Measurements from ENCODE around the gene SGCA.
A peak's percentile ranks its signal among the peaks of the same experiment; 100 is the strongest.

Gene SGCA

DNA sequence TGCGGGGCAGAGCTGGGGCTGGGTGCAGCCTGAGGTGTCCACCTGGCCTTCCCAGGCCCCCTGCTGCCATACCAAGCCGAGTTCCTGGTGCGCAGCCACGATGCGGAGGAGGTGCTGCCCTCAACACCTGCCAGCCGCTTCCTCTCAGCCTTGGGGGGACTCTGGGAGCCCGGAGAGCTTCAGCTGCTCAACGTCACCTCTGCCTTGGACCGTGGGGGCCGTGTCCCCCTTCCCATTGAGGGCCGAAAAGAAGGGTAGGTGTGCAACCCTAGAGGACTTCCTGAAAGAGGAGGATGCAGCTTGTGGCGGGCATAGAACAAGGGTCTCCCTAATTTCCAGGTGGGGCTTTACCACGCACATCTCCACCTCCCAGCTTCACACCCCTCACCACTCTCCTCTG is 2.5 kb downstream of the SGCA start (continued):
- TF ChIP-seq ZNF560 (tag by site-specific recombination; IDR thresholded peaks at IDR 0.05; ENCODE audit: borderline replicate concordance) (no peak), KLF10 (tag by site-specific recombination; IDR thresholded peaks at IDR 0.05) (no peak), KLF8 (tag by site-specific recombination; IDR thresholded peaks at IDR 0.05) (no peak), HOXD13 (CRISPR knock-in tag; IDR thresholded peaks at IDR 0.05; ENCODE audit: borderline replicate concordance) (no peak)
- TF ChIP-seq, protein P1, sequence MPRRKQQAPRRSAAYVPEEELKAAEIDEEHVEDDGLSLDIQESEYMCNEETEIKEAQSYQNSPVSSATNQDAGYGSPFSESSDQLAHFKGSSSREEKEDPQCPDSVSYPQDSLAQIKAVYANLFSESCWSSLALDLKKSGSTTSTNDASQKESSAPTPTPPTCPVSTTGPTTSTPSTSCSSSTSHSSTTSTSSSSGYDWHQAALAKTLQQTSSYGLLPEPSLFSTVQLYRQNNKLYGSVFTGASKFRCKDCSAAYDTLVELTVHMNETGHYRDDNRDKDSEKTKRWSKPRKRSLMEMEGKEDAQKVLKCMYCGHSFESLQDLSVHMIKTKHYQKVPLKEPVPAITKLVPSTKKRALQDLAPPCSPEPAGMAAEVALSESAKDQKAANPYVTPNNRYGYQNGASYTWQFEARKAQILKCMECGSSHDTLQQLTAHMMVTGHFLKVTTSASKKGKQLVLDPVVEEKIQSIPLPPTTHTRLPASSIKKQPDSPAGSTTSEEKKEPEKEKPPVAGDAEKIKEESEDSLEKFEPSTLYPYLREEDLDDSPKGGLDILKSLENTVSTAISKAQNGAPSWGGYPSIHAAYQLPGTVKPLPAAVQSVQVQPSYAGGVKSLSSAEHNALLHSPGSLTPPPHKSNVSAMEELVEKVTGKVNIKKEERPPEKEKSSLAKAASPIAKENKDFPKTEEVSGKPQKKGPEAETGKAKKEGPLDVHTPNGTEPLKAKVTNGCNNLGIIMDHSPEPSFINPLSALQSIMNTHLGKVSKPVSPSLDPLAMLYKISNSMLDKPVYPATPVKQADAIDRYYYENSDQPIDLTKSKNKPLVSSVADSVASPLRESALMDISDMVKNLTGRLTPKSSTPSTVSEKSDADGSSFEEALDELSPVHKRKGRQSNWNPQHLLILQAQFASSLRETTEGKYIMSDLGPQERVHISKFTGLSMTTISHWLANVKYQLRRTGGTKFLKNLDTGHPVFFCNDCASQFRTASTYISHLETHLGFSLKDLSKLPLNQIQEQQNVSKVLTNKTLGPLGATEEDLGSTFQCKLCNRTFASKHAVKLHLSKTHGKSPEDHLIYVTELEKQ (tag by site-specific recombination; IDR thresholded peaks at IDR 0.05; ENCODE audit: borderline replicate concordance): no peak
- TF ChIP-seq, protein P2, sequence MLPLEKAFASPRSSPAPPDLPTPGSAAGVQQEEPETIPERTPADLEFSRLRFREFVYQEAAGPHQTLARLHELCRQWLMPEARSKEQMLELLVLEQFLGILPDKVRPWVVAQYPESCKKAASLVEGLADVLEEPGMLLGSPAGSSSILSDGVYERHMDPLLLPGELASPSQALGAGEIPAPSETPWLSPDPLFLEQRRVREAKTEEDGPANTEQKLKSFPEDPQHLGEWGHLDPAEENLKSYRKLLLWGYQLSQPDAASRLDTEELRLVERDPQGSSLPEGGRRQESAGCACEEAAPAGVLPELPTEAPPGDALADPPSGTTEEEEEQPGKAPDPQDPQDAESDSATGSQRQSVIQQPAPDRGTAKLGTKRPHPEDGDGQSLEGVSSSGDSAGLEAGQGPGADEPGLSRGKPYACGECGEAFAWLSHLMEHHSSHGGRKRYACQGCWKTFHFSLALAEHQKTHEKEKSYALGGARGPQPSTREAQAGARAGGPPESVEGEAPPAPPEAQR (tag by site-specific recombination; IDR thresholded peaks at IDR 0.05): no peak

DNA sequence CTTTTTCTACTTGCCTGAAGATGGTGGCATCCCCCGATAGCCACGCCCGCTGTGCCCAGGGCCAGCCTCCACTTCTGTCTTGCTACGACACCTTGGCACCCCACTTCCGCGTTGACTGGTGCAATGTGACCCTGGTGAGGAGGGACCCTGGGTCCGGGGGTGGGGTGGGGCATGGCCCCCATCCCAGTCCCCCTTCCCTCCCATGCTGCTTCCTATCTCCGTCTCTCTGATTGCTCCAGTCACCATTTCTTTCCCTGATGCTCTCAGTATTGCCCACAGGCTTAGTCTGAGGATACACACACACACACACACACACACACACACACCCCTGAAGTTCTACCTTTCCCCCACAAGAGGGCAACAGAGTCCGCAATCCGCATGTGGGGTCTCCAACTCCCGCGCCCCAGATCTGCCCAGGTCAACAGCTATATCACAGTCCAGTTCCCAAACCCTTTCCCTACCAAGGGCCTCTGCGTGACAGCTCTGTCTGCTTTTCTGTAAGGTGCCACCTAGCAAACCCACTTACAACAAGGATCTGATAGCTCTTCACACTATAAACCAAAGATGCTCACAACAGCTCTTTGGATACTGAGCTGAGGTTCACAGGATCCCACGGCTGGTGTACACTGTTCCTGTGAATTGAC is 3.4 kb downstream of the SGCA start:
- POLR2A ChIA-PET: interaction anchor here (0.6 to 2.7 kb wide), 5 partner anchors 9 to 99 kb away, joined by 3 to 10 read pairs (median 8); no protein-coding TSS in a partner anchor
- Histone ChIP-seq H3K27ac (ENCODE audit: extremely low read depth, low read depth, low read length) (no peak overlapping the region), H3K9me3 (ENCODE audit: control insufficient read depth, insufficient read depth, low read depth, low read length) (no peaks in the 10 kb centered on the region), H3K4me3 (ENCODE audit: low read depth, low read length) (no peak overlapping the region), H3K4me1 (ENCODE audit: control insufficient read depth, insufficient read depth, low read length) (no peaks in the 10 kb centered on the region), H3K36me3 (ENCODE audit: control insufficient read depth in 2 of 2, insufficient read depth in 1 of 2, low read length in 2 of 2) (no peaks in the 10 kb centered on the region)
- CTCF ChIA-PET: interaction anchor here (0.6 to 9.6 kb wide), 44 partner anchors 8 to 528 kb away, joined by 3 to 174 read pairs (median 5); partner anchors contain the start of genes COL1A1, PDK2, PPP1R9B and RSAD1
- no peak for TF ChIP-seq ZNF202 (tag by site-specific recombination; IDR thresholded peaks at IDR 0.05; ENCODE audit: borderline replicate concordance)
- TF ChIP-seq, protein P3, sequence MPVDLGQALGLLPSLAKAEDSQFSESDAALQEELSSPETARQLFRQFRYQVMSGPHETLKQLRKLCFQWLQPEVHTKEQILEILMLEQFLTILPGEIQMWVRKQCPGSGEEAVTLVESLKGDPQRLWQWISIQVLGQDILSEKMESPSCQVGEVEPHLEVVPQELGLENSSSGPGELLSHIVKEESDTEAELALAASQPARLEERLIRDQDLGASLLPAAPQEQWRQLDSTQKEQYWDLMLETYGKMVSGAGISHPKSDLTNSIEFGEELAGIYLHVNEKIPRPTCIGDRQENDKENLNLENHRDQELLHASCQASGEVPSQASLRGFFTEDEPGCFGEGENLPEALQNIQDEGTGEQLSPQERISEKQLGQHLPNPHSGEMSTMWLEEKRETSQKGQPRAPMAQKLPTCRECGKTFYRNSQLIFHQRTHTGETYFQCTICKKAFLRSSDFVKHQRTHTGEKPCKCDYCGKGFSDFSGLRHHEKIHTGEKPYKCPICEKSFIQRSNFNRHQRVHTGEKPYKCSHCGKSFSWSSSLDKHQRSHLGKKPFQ (tag by site-specific recombination; IDR thresholded peaks at IDR 0.05): peak; percentile 78
- TF ChIP-seq, protein P4, sequence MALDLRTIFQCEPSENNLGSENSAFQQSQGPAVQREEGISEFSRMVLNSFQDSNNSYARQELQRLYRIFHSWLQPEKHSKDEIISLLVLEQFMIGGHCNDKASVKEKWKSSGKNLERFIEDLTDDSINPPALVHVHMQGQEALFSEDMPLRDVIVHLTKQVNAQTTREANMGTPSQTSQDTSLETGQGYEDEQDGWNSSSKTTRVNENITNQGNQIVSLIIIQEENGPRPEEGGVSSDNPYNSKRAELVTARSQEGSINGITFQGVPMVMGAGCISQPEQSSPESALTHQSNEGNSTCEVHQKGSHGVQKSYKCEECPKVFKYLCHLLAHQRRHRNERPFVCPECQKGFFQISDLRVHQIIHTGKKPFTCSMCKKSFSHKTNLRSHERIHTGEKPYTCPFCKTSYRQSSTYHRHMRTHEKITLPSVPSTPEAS (tag by site-specific recombination; IDR thresholded peaks at IDR 0.05): peak; percentile 97
- no peak for TF ChIP-seq ZNF354C (tag by site-specific recombination; IDR thresholded peaks at IDR 0.05; ENCODE audit: borderline replicate concordance, low read depth)
- TF ChIP-seq YY2 (tag by site-specific recombination; IDR thresholded peaks at IDR 0.05): peak; percentile 78; the same call in 1 of the 2 replicates
- TF ChIP-seq EGR2 (tag by site-specific recombination; IDR thresholded peaks at IDR 0.05; ENCODE audit: low read depth): peak; percentile 48; the same call in 1 of the 2 replicates
- no peak for TF ChIP-seq ZNF292 (tag by site-specific recombination; IDR thresholded peaks at IDR 0.05; ENCODE audit: borderline replicate concordance, low read depth)
- TF ChIP-seq, protein P5, sequence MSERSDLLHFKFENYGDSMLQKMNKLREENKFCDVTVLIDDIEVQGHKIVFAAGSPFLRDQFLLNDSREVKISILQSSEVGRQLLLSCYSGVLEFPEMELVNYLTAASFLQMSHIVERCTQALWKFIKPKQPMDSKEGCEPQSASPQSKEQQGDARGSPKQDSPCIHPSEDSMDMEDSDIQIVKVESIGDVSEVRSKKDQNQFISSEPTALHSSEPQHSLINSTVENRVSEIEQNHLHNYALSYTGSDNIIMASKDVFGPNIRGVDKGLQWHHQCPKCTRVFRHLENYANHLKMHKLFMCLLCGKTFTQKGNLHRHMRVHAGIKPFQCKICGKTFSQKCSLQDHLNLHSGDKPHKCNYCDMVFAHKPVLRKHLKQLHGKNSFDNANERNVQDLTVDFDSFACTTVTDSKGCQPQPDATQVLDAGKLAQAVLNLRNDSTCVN (tag by site-specific recombination; optimal IDR thresholded peaks at IDR 0.05): peak; percentile 30
- TF ChIP-seq ZNF596 (tag by site-specific recombination; IDR thresholded peaks at IDR 0.05): no peak
- peak; percentile 88 for TF ChIP-seq ZNF2 (tag by site-specific recombination; IDR thresholded peaks at IDR 0.05)
- TF ChIP-seq ZFP69B (tag by site-specific recombination; IDR thresholded peaks at IDR 0.05): peak; percentile 89
- TF ChIP-seq ZNF391 (tag by site-specific recombination; IDR thresholded peaks at IDR 0.05; ENCODE audit: borderline replicate concordance, low read depth): peak; percentile 82; the same call in 1 of the 2 replicates
- TF ChIP-seq ZNF157 (tag by site-specific recombination; IDR thresholded peaks at IDR 0.05): 0 out of 2 replicates have a peak, but pooled peaks have one; percentile 20
- TF ChIP-seq, protein P6, sequence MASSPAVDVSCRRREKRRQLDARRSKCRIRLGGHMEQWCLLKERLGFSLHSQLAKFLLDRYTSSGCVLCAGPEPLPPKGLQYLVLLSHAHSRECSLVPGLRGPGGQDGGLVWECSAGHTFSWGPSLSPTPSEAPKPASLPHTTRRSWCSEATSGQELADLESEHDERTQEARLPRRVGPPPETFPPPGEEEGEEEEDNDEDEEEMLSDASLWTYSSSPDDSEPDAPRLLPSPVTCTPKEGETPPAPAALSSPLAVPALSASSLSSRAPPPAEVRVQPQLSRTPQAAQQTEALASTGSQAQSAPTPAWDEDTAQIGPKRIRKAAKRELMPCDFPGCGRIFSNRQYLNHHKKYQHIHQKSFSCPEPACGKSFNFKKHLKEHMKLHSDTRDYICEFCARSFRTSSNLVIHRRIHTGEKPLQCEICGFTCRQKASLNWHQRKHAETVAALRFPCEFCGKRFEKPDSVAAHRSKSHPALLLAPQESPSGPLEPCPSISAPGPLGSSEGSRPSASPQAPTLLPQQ (tag by site-specific recombination; IDR thresholded peaks at IDR 0.05): peak; percentile 55
- TF ChIP-seq, protein P7, sequence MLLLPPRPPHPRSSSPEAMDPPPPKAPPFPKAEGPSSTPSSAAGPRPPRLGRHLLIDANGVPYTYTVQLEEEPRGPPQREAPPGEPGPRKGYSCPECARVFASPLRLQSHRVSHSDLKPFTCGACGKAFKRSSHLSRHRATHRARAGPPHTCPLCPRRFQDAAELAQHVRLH (tag by site-specific recombination; IDR thresholded peaks at IDR 0.05): peak; percentile 92
- TF ChIP-seq ZBTB8A (tag by site-specific recombination; IDR thresholded peaks at IDR 0.05): peak; percentile 41; the same call in 1 of the 2 replicates
- peak; percentile 96 for TF ChIP-seq KLF7 (tag by site-specific recombination; IDR thresholded peaks at IDR 0.05; ENCODE audit: borderline replicate concordance)
